ENCODE data around the gene VPS13D.
"Not testable (repeated sequence)": the region's sequence is repeated elsewhere in the genome, so short reads cannot be mapped to it uniquely, and the experiment has no call there.

DNA sequence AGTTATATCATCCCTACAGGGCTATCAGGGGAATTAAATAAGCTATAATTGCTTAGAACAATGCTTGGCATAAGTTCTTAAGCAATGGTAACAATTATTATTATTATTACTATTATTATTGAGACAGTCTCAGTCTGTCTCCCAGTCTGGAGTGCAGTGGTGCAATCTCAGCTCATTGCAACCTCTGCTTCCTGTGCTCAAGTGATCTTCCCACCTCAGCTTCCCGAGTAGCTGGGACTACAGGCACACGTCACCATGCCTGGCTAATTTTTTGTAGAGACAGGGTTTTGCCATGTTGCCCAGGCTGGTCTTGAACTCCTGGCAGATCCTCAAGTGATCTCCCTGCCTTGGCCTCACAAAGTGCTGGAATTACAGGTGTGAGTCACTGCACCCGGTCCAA is 308.7 kb downstream of the VPS13D start:
- TF ChIP-seq CTCF (IDR thresholded peaks at IDR 0.05 in 8 of 11, conservative IDR thresholded peaks at IDR 0.05 in 3 of 11); POLR2A (IDR thresholded peaks at IDR 0.05): not testable (repeated sequence)
